CD8-positive, alpha-beta memory T cell (primary cell): ENCODE measurements around the gene GATA1. TPM values are rescaled to one million over a fixed set of nuclear protein-coding genes. Genes with fewer than 3 reads are reported as not detected.

Experiments used
- CTCF ChIA-PET: fragments of 350-600 bp; sonication (Branson Sonifier 250); formaldehyde crosslinking; loops from one replicate; lab custom pipeline; 2021; ENCODE audit warnings: antibody characterized with exemption; lab: Charles Lee
- POLR2A ChIA-PET: fragments of 350-600 bp; sonication (Branson Sonifier 250); formaldehyde crosslinking; loops from one replicate; lab custom pipeline; 2021; ENCODE audit warnings: antibody characterized with exemption; lab: Charles Lee
- DNase-seq, 5 donors: peaks; one replicate each; pipeline versions ENCODE4 v3.0.0 to v3.0.0-alpha.2; 2020 to 2022; ENCODE audit warnings: mixed read lengths in 1 of 5
- H3K27ac ChIP-seq: one replicate; pipeline ENCODE4 v1.7.0; 2013; ENCODE audit warnings: low read depth, mild to moderate bottlenecking, low read length, moderate library complexity
- H3K27me3 ChIP-seq: 2 replicates; pipeline ENCODE4 v1.7.0; 2013; ENCODE audit warnings: low read length, mild to moderate bottlenecking; ENCODE audit not compliant: insufficient read depth, poor library complexity, severe bottlenecking
- H3K36me3 ChIP-seq: 2 replicates; pipeline ENCODE4 v1.7.0; 2013; ENCODE audit warnings: mild to moderate bottlenecking, low read length, moderate library complexity; ENCODE audit not compliant: insufficient read depth
- H3K4me1 ChIP-seq: 2 replicates; pipeline ENCODE4 v1.7.0; 2013; ENCODE audit warnings: mild to moderate bottlenecking, low read length, moderate library complexity; ENCODE audit not compliant: insufficient read depth
- H3K4me3 ChIP-seq: 2 replicates; pipeline ENCODE4 v1.7.0; 2013; ENCODE audit warnings: mild to moderate bottlenecking, low read length
- H3K9me3 ChIP-seq: 2 replicates; pipeline ENCODE4 v1.7.0; 2013; ENCODE audit warnings: mild to moderate bottlenecking, low read length
- H3K27ac Mint-ChIP-seq, 8 donors: one replicate each; pipeline ENCODE4 v1.8.0; 2020 to 2021; ENCODE audit warnings: mixed read lengths in 8 of 8, mild to moderate bottlenecking in 6 of 8, inconsistent platforms in 3 of 8, moderate library complexity in 3 of 8
- H3K27me3 Mint-ChIP-seq, 2 donors: one replicate each; pipeline ENCODE4 v1.8.0; 2020 to 2021; ENCODE audit warnings: mixed read lengths in 2 of 2, mild to moderate bottlenecking in 1 of 2, moderate library complexity in 1 of 2
- H3K36me3 Mint-ChIP-seq, 3 donors: one replicate each; pipeline ENCODE4 v1.8.0; 2020 to 2021; ENCODE audit warnings: mixed read lengths in 3 of 3, inconsistent platforms in 1 of 3, mild to moderate bottlenecking in 1 of 3
- H3K4me1 Mint-ChIP-seq, 3 donors: one replicate each; pipeline ENCODE4 v1.8.0; 2020 to 2021; ENCODE audit warnings: mixed read lengths in 3 of 3, inconsistent platforms in 1 of 3, mild to moderate bottlenecking in 1 of 3
- H3K4me3 Mint-ChIP-seq, 7 donors: one replicate each; pipeline ENCODE4 v1.8.0; 2020 to 2021; ENCODE audit warnings: mixed read lengths in 7 of 7, mild to moderate bottlenecking in 6 of 7, moderate library complexity in 4 of 7, inconsistent platforms in 2 of 7
- H3K9me3 Mint-ChIP-seq, 5 donors: one replicate each; pipeline ENCODE4 v1.8.0; 2020 to 2022; ENCODE audit warnings: mixed read lengths in 5 of 5, mild to moderate bottlenecking in 3 of 5, moderate library complexity in 2 of 5, inconsistent platforms in 1 of 5
- polyA plus RNA-seq: library from polyadenylated mRNA; unstranded; fragments of 300-500 nt; fragmentation: Illumina TruSeq; gene quantifications from one replicate; pipeline ENCODE4 v1.2.3, GENCODE V29; 2021
- total RNA-seq, 2 experiments: library from RNA; stranded (reverse); gene quantifications; one replicate each; pipeline ENCODE4 v1.2.3, GENCODE V29; 2021

GATA1 gene
- total and polyA plus RNA-seq, 3 experiments from 2014 or later: not detected

DNA sequence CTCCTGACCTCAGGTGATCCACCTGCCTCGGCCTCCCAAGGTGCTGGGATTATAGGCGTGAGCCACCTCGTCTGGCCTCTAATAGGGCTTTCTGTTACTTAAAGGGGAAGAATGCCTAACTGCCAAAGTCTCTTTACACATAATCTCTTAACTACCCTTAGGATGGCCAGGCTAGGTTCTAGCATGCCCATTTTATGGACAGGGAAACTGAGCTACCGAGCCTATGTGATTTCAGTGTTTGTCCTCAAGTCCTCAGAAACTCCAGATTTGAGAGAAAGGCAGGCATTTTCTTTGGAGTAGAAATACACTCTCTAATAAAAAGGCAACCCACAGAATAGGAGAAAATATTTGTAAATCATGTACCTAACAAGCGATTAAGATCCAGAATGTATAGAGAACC lies 37.2 kb upstream of the GATA1 start:
- Mint-ChIP-seq H3K4me1 (peaks cover 0 to 5% (median 0%) of the 10 kb centered on the region in 3 donors), H3K27ac (no peak overlapping the region), H3K9me3 (no peaks in the 10 kb centered on the region), H3K36me3 (no peaks in the 10 kb centered on the region), H3K27me3 (peaks cover 0 to 4% of the 10 kb centered on the region in 2 donors), H3K4me3 (no peak overlapping the region)
- POLR2A ChIA-PET: no interaction called here
- Histone ChIP-seq H3K4me3 (no peak overlapping the region), H3K4me1 (no peaks in the 10 kb centered on the region), H3K9me3 (no peaks in the 10 kb centered on the region), H3K27ac (no peak overlapping the region), H3K36me3 (no peaks in the 10 kb centered on the region), H3K27me3 (no peaks in the 10 kb centered on the region)
- CTCF ChIA-PET: no interaction called here
- DNase-seq: no peak

DNA sequence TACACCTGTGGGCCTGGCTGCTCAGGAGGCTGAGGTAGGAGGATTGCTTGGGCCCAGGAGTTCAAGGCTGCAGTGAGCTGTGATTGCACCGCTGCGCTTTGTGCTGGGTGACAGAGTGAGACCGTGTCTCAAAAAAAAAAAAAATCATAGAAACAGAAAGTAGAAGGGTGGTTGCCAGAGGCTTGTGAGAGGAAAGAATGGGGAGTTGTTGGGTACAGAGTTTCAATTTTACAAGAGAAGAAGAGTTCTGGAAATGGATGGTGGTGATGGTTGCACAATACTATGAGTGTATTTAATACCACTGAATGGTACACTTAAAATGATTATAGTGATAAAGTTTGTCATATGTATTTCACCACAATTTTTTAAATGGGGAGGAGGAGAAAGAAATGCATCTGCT lies 35.0 kb upstream of the GATA1 start:
- peaks cover 0 to 5% (median 0%) of the 10 kb centered on the region in 3 donors for H3K4me1 Mint-ChIP-seq
- H3K36me3 Mint-ChIP-seq: no peaks in the 10 kb centered on the region
- no peaks in the 10 kb centered on the region for H3K27me3 ChIP-seq
- ChIA-PET POLR2A (interaction anchor here (0.7 kb wide), 1 partner anchor 89 kb away, joined by 3 read pairs; no protein-coding TSS in a partner anchor), CTCF (no interaction called here)
- no peaks in the 10 kb centered on the region for H3K9me3 Mint-ChIP-seq
- H3K27me3 Mint-ChIP-seq: peaks cover 0 to 1% of the 10 kb centered on the region in 2 donors
- H3K27ac Mint-ChIP-seq: no peak overlapping the region
- H3K4me3 Mint-ChIP-seq: no peak overlapping the region
- H3K27ac ChIP-seq: no peak overlapping the region
- no peaks in the 10 kb centered on the region for H3K36me3 ChIP-seq
- no peaks in the 10 kb centered on the region for H3K4me1 ChIP-seq
- no peak for DNase-seq
- H3K4me3 ChIP-seq: no peak overlapping the region
- no peaks in the 10 kb centered on the region for H3K9me3 ChIP-seq

DNA sequence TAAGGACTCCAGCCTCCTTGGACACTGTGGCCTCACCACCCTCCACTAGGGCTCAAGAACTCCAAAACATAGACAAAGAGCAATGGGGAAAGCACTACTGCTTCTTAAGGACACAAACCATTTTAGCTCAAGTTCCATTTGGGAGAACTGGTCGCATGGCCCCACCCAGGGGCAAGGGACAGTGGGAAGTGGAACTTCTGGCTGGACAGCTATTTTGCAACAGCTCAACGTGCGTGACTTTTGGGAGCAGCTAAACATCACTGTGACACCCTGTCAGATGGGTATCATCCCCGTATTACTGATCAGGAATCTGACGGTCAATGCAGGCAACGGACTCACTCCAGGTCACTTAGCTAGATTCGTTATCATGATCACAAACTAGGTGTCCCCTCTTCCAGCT lies 33.9 kb upstream of the GATA1 start:
- no peak overlapping the region for H3K27ac ChIP-seq
- no peak for DNase-seq
- no peaks in the 10 kb centered on the region for H3K4me1 ChIP-seq
- Mint-ChIP-seq H3K27ac (no peak overlapping the region), H3K36me3 (no peaks in the 10 kb centered on the region), H3K4me3 (no peak overlapping the region), H3K9me3 (no peaks in the 10 kb centered on the region), H3K27me3 (peaks cover 0 to 1% of the 10 kb centered on the region in 2 donors), H3K4me1 (peaks cover 0 to 5% (median 0%) of the 10 kb centered on the region in 3 donors)
- no peak overlapping the region for H3K4me3 ChIP-seq
- H3K9me3 ChIP-seq: no peaks in the 10 kb centered on the region
- ChIA-PET CTCF (no interaction called here), POLR2A (no interaction called here)
- H3K27me3 ChIP-seq: no peaks in the 10 kb centered on the region
- no peaks in the 10 kb centered on the region for H3K36me3 ChIP-seq

DNA sequence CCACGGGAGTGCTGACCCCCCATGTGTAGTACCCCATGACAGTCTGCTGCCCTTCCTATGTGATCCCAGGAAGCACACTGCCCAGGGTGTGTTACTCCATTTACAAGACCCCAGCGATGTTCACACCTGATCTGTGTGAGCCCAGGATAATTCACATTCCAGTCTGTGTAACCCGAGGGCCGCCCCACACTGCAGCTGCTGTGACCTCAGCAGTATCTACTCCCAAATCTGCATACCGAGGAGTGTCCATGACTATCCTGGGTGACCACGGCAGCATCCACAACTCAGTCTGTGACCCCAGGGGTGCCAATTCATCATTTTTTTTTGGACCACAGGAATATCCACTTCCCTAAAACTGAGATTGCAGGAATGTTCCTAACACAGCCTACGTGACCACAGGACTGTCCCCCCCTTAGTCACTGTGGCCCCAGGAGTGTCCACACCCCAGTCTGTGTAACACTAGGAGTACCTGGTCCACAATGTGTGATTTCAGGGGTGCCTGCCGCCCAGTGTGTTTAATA lies 32.6 kb upstream of the GATA1 start:
- H3K4me1 ChIP-seq: no peaks in the 10 kb centered on the region
- DNase-seq: no peak
- POLR2A ChIA-PET: no interaction called here
- no peak overlapping the region for H3K27ac Mint-ChIP-seq
- H3K27me3 ChIP-seq: no peaks in the 10 kb centered on the region
- no peak overlapping the region for H3K27ac ChIP-seq
- CTCF ChIA-PET: no interaction called here
- H3K4me3 ChIP-seq: no peak overlapping the region
- no peaks in the 10 kb centered on the region for H3K9me3 ChIP-seq
- H3K9me3 Mint-ChIP-seq: no peaks in the 10 kb centered on the region
- H3K36me3 Mint-ChIP-seq: no peaks in the 10 kb centered on the region
- no peaks in the 10 kb centered on the region for H3K36me3 ChIP-seq
- H3K4me3 Mint-ChIP-seq: no peak overlapping the region
- H3K4me1 Mint-ChIP-seq: peaks cover 0 to 5% (median 0%) of the 10 kb centered on the region in 3 donors
- H3K27me3 Mint-ChIP-seq: peaks cover 0 to 3% of the 10 kb centered on the region in 2 donors

DNA sequence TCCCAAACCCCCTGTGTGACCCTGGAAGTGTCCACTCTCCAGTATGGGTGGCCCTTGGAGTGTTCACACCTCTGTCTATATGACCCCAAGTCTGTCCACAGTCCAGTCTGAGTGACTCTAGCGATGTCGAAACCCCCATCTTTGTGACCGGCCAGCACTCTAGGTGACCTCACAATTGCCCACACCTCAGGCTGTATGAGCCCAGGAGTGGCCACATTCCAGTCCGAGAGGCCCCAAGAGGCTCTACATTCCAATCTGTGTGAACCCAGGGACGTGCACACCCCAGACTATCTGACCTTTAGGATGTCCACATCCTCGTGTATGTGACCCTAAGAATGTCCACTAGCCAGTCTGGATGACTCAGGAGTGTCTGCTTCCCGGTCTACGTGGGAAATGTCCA lies 32.2 kb upstream of the GATA1 start:
- H3K27ac ChIP-seq: no peak overlapping the region
- Mint-ChIP-seq H3K9me3 (no peaks in the 10 kb centered on the region), H3K27ac (no peak overlapping the region), H3K27me3 (peaks cover 0 to 3% of the 10 kb centered on the region in 2 donors), H3K4me1 (peaks cover 0 to 5% (median 0%) of the 10 kb centered on the region in 3 donors), H3K36me3 (no peaks in the 10 kb centered on the region), H3K4me3 (no peak overlapping the region)
- no peaks in the 10 kb centered on the region for H3K27me3 ChIP-seq
- H3K36me3 ChIP-seq: no peaks in the 10 kb centered on the region
- no peaks in the 10 kb centered on the region for H3K9me3 ChIP-seq
- DNase-seq: no peak
- CTCF ChIA-PET: no interaction called here
- no peak overlapping the region for H3K4me3 ChIP-seq
- POLR2A ChIA-PET: no interaction called here
- no peaks in the 10 kb centered on the region for H3K4me1 ChIP-seq

DNA sequence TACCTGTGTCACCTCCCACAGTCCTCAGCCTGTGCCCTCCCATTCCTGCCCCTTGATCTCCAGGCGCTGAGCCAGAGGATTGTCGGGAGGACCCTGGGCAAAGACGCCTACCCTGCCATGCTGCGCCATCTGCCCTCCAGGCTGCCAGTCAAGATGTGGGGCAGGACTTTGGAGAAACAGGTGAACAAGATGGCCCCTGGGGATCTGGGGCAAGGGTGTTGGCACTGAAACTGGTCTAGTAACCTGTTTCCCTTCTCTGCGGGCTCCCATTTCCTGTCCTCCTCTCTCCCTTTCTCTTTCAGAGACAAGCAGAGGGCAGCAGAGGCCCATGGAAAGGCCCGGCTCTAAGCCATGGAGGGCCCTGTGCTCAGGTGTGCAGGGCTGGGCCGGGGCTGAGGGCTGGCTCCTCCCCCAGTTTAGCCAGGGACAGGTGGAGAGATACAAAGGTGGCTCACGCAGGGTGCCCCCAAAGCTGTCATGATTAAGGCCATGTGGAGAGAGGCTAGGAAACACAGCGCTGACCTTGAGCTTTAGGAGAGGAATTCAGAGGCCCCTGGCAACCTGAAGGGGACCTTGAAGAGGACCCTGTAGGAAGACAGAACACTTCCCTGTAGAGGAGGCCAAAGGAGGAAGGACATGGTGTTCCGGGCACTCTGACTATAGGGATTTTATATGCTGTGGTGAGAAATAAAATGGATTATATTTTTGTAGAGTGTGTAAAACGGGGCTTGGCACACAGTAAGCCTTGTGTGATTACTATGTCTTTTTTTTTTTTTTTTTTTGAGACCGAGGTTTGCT lies 24.5 kb upstream of the GATA1 start, which contains the start of gene GLOD5:
TSS of gene GLOD5 (plus strand) at position 74 of the 798 bp plus-strand sequence. CDS start at position 118, 44 bp downstream.
- no peaks in the 10 kb centered on the region for H3K27me3 ChIP-seq
- Mint-ChIP-seq H3K4me3 (no peak within 1 kb of the TSS), H3K4me1 (peaks cover 0 to 3% (median 0%) of the 10 kb centered on the region in 3 donors), H3K27me3 (peaks cover 3 to 9% of the 10 kb centered on the region in 2 donors), H3K9me3 (no peaks in the 10 kb centered on the region), H3K27ac (no peak within 1 kb of the TSS), H3K36me3 (no peaks in the 10 kb centered on the region)
- H3K4me1 ChIP-seq: no peaks in the 10 kb centered on the region
- no peaks in the 10 kb centered on the region for H3K9me3 ChIP-seq
- POLR2A ChIA-PET: no interaction called here
- no peaks in the 10 kb centered on the region for H3K36me3 ChIP-seq
- no peak within 1 kb of the TSS for H3K27ac ChIP-seq
- DNase-seq: no peak
- CTCF ChIA-PET: no interaction called here
- H3K4me3 ChIP-seq: no peak within 1 kb of the TSS

DNA sequence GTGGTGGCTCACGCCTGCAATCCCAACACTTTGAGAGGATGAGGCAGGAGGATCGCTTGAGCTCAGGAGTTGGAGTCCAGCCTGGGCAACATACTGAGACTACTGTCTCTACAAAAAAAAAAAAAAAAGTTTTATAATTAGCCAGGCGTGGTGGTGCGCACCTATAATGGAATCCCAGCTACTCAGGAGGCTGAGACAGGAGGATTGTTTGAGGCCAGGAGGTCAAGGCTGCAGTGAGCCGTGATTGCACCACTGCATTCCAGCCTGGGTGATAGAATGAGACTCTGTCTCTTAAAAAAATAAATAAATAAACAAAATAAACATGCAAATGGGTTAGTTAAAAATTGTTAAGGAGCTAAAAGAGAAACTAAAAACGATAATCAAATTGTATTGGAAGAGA lies 17.2 kb upstream of the GATA1 start:
- DNase-seq: no peak

DNA sequence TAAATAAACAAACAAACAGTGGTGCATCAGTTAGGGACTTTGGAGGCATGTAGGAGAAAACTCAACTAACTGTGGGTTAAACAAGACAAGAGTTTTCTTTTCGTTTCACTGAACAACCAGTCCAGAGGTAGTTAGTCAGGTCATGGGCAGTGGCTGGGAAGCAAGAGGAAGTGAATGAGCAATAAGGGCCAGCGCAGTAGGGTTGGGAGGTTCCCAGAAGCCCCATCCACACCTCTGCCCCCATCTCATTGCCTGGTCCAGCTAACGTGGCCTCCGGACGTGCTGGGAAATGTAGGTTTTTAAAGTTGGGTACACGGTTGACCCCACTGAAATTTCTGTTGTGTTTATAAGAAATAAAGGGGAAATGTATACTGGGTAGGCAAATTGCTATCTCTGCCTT lies 16.1 kb upstream of the GATA1 start:
- ChIA-PET POLR2A (no interaction called here), CTCF (no interaction called here)
- Histone ChIP-seq H3K27ac (no peak overlapping the region), H3K4me1 (no peaks in the 10 kb centered on the region), H3K4me3 (no peak overlapping the region), H3K36me3 (no peaks in the 10 kb centered on the region), H3K27me3 (no peaks in the 10 kb centered on the region), H3K9me3 (no peaks in the 10 kb centered on the region)
- no peak for DNase-seq
- Mint-ChIP-seq H3K27ac (no peak overlapping the region), H3K36me3 (no peaks in the 10 kb centered on the region), H3K9me3 (no peaks in the 10 kb centered on the region), H3K4me3 (no peak overlapping the region), H3K4me1 (no peaks in the 10 kb centered on the region), H3K27me3 (peaks cover 4 to 10% of the 10 kb centered on the region in 2 donors)

More for the DNA sequence above, 17.2 kb upstream of the GATA1 start:
- Histone ChIP-seq H3K4me1 (no peaks in the 10 kb centered on the region), H3K27ac (no peak overlapping the region), H3K9me3 (no peaks in the 10 kb centered on the region), H3K4me3 (no peak overlapping the region), H3K27me3 (no peaks in the 10 kb centered on the region), H3K36me3 (no peaks in the 10 kb centered on the region)
- ChIA-PET POLR2A (no interaction called here), CTCF (no interaction called here)
- no peak overlapping the region for H3K4me3 Mint-ChIP-seq
- H3K9me3 Mint-ChIP-seq: no peaks in the 10 kb centered on the region
- no peaks in the 10 kb centered on the region for H3K4me1 Mint-ChIP-seq
- H3K36me3 Mint-ChIP-seq: no peaks in the 10 kb centered on the region
- H3K27me3 Mint-ChIP-seq: peaks cover 0 to 7% of the 10 kb centered on the region in 2 donors
- no peak overlapping the region for H3K27ac Mint-ChIP-seq
